ENCODE data around the gene YES1. TPM values are rescaled to one million over a fixed set of nuclear protein-coding genes. Genes with fewer than 3 reads are reported as not detected.

The YES1 gene
- 173 and 253 TPM in 2 replicates for total RNA-seq

- DNase-seq (ENCODE audit: low read depth): no peak
Observed at GRCh38 chr18:811892-812375, at the start of gene YES1. YES1 (minus strand) TSS chr18:812242; CDS start chr18:756827, 55,415 bp downstream.

GRCh38 chr18:857986-858385, 45.9 kb upstream of the YES1 start:
- DNase-seq (ENCODE audit: low read depth): no peak

GRCh38 chr18:853471-853870, 41.4 kb upstream of the YES1 start:
- DNase-seq (ENCODE audit: low read depth): no peak

- no peak for DNase-seq (ENCODE audit: low read depth)
Observed at GRCh38 chr18:850960-851359, 38.9 kb upstream of the YES1 start.

GRCh38 chr18:849021-849420, 37.0 kb upstream of the YES1 start:
- DNase-seq (ENCODE audit: low read depth): no peak

- peak; percentile 51 for DNase-seq (ENCODE audit: low read depth)
Observed at GRCh38 chr18:848062-848861, 36.2 kb upstream of the YES1 start.

- DNase-seq (ENCODE audit: low read depth): peak; percentile 65
Observed at GRCh38 chr18:845152-845819, 33.2 kb upstream of the YES1 start.

- DNase-seq (ENCODE audit: low read depth): no peak
Observed at GRCh38 chr18:841647-842370, 29.8 kb upstream of the YES1 start.

- DNase-seq (ENCODE audit: low read depth): no peak
Observed at GRCh38 chr18:840516-840915, 28.5 kb upstream of the YES1 start.

GRCh38 chr18:840023-840408, 28.0 kb upstream of the YES1 start:
- no peak for DNase-seq (ENCODE audit: low read depth)

GRCh38 chr18:839224-840022, 27.4 kb upstream of the YES1 start:
- peak; percentile 59 for DNase-seq (ENCODE audit: low read depth)

GRCh38 chr18:837922-838321, 25.9 kb upstream of the YES1 start:
- no peak for DNase-seq (ENCODE audit: low read depth)

GRCh38 chr18:834082-834720, 22.2 kb upstream of the YES1 start:
- DNase-seq (ENCODE audit: low read depth): no peak

GRCh38 chr18:833197-833596, 21.2 kb upstream of the YES1 start:
- DNase-seq (ENCODE audit: low read depth): no peak

GRCh38 chr18:832085-832681, 20.1 kb upstream of the YES1 start:
- DNase-seq (ENCODE audit: low read depth): no peak

- peak; percentile 32 for DNase-seq (ENCODE audit: low read depth)
Observed at GRCh38 chr18:830315-830901, 18.4 kb upstream of the YES1 start.

- no peak for DNase-seq (ENCODE audit: low read depth)
Observed at GRCh38 chr18:829432-829831, 17.4 kb upstream of the YES1 start.

- DNase-seq (ENCODE audit: low read depth): no peak
Observed at GRCh38 chr18:827093-827677, 15.1 kb upstream of the YES1 start.

GRCh38 chr18:825891-826585, 14.0 kb upstream of the YES1 start:
- DNase-seq (ENCODE audit: low read depth): no peak

Data from renal cortical epithelial cell (primary cell).